Osteoblast (primary cell): ENCODE data around the gene CLEC18A. TPM values are rescaled to one million over a fixed set of nuclear protein-coding genes. Genes with fewer than 3 reads are reported as not detected.
A peak's percentile ranks its signal among the peaks of the same experiment; 100 is the strongest.
"Not testable (repeated sequence)": the region's sequence is repeated elsewhere in the genome, so short reads cannot be mapped to it uniquely, and the experiment has no call there.

Experiments used
- DNase-seq: peaks from one replicate; pipeline ENCODE4 v3.0.0; 2011; ENCODE audit warnings: low spot score, mixed read lengths; ENCODE audit not compliant: insufficient read length; ENCODE audit errors: missing footprints
- H2AFZ ChIP-seq: 2 replicates; pipeline ENCODE4 v1.6.0; 2011; ENCODE audit warnings: mild to moderate bottlenecking, low read length
- H3K27ac ChIP-seq: 2 replicates; pipeline ENCODE4 v1.5.1; 2011; ENCODE audit warnings: mild to moderate bottlenecking, low read depth, low read length, moderate library complexity
- H3K27me3 ChIP-seq: 2 replicates; pipeline ENCODE4 v1.6.0; 2012; ENCODE audit warnings: mild to moderate bottlenecking, control low read depth, inconsistent platforms, low read length, moderate library complexity; ENCODE audit not compliant: insufficient read depth
- H3K36me3 ChIP-seq: 2 replicates; pipeline ENCODE4 v1.5.1; 2011; ENCODE audit warnings: mild to moderate bottlenecking, low read length, control low read depth, moderate library complexity; ENCODE audit not compliant: insufficient read depth
- H3K4me1 ChIP-seq: 2 replicates; pipeline ENCODE4 v1.5.1; 2011; ENCODE audit warnings: mild to moderate bottlenecking, low read length, control low read depth, moderate library complexity; ENCODE audit not compliant: insufficient read depth
- H3K4me2 ChIP-seq: 2 replicates; pipeline ENCODE4 v1.6.0; 2011; ENCODE audit warnings: mild to moderate bottlenecking, low read length; ENCODE audit not compliant: insufficient read depth
- H3K4me3 ChIP-seq: fragments of 200-600 bp; sonication (generic); 3 replicates; pipeline ENCODE4 v1.5.1; 2012; ENCODE audit warnings: mild to moderate bottlenecking, low read length, inconsistent platforms; ENCODE audit not compliant: insufficient read depth
- H3K79me2 ChIP-seq: 2 replicates; pipeline ENCODE4 v1.6.0; 2012; ENCODE audit warnings: mild to moderate bottlenecking, low read length, control low read depth, inconsistent platforms; ENCODE audit not compliant: insufficient read depth
- H3K9me3 ChIP-seq: 2 replicates; pipeline ENCODE4 v1.5.1; 2011; ENCODE audit warnings: low read depth, low read length, control low read depth
- H4K20me1 ChIP-seq: 2 replicates; pipeline ENCODE4 v1.6.0; 2012; ENCODE audit warnings: mild to moderate bottlenecking, low read length, control low read depth; ENCODE audit not compliant: insufficient read depth
- total RNA-seq: library from RNA; depleted of rRNA; stranded (reverse); fragments of >200 nt; gene quantifications from 2 replicates; pipeline ENCODE4 v1.2.3, GENCODE V29; 2012

CLEC18A gene
- total RNA-seq, 1 donor = 1.1 TPM

GRCh38 chr16:69972120-69972519 is 21.0 kb downstream of the CLEC18A start:
- not testable (repeated sequence) for H3K36me3 ChIP-seq, H3K9me3 ChIP-seq, H2AFZ ChIP-seq, H3K4me3 ChIP-seq, H3K79me2 ChIP-seq, H3K4me2 ChIP-seq, H3K4me1 ChIP-seq, H3K27ac ChIP-seq, H3K27me3 ChIP-seq, H4K20me1 ChIP-seq, DNase-seq

GRCh38 chr16:69972935-69973334 is 21.8 kb downstream of the CLEC18A start:
- not testable (repeated sequence) for DNase-seq, H3K36me3 ChIP-seq, H3K4me2 ChIP-seq, H4K20me1 ChIP-seq, H3K27me3 ChIP-seq, H3K4me3 ChIP-seq, H3K9me3 ChIP-seq, H3K27ac ChIP-seq, H3K4me1 ChIP-seq, H2AFZ ChIP-seq, H3K79me2 ChIP-seq

GRCh38 chr16:69985196-69985595 is 34.1 kb downstream of the CLEC18A start:
- H3K27ac ChIP-seq, H3K4me1 ChIP-seq, DNase-seq, H3K4me2 ChIP-seq, H3K4me3 ChIP-seq, H3K79me2 ChIP-seq, H3K9me3 ChIP-seq, H3K36me3 ChIP-seq, H2AFZ ChIP-seq, H3K27me3 ChIP-seq, H4K20me1 ChIP-seq: not testable (repeated sequence)

- H3K9me3 ChIP-seq = not testable (repeated sequence)
Measured at GRCh38 chr16:69997956-69998355, 46.8 kb downstream of the CLEC18A start.

GRCh38 chr16:69999801-70000200 is 48.7 kb downstream of the CLEC18A start:
- not testable (repeated sequence) for H3K27ac ChIP-seq, DNase-seq

More at GRCh38 chr16:69997956-69998355, 46.8 kb downstream of the CLEC18A start:
- not testable (repeated sequence) for H3K4me2 ChIP-seq, H4K20me1 ChIP-seq, H3K4me3 ChIP-seq, H3K4me1 ChIP-seq, H3K27me3 ChIP-seq, H3K79me2 ChIP-seq, H2AFZ ChIP-seq
- Histone ChIP-seq H3K27ac (peak overlapping the region; percentile 23), H3K36me3 (peaks cover 12% of the 10 kb centered on the region)
- DNase-seq = peak; percentile 21

GRCh38 chr16:70003511-70003910 is 52.4 kb downstream of the CLEC18A start:
- not testable (repeated sequence) for H3K4me3 ChIP-seq, H3K4me2 ChIP-seq, H3K4me1 ChIP-seq, H3K9me3 ChIP-seq, H2AFZ ChIP-seq, DNase-seq, H3K79me2 ChIP-seq, H3K36me3 ChIP-seq, H3K27me3 ChIP-seq, H4K20me1 ChIP-seq, H3K27ac ChIP-seq

More at GRCh38 chr16:69999801-70000200, 48.7 kb downstream of the CLEC18A start:
- not testable (repeated sequence) for H3K36me3 ChIP-seq, H2AFZ ChIP-seq, H3K79me2 ChIP-seq, H3K27me3 ChIP-seq, H3K9me3 ChIP-seq, H3K4me3 ChIP-seq, H3K4me1 ChIP-seq, H3K4me2 ChIP-seq, H4K20me1 ChIP-seq

- H3K79me2 ChIP-seq, H2AFZ ChIP-seq, H3K4me1 ChIP-seq, H3K4me2 ChIP-seq, H3K27me3 ChIP-seq, H3K4me3 ChIP-seq, H3K36me3 ChIP-seq, DNase-seq, H3K9me3 ChIP-seq, H3K27ac ChIP-seq, H4K20me1 ChIP-seq: not testable (repeated sequence)
Measured at GRCh38 chr16:70008604-70009003, 57.5 kb downstream of the CLEC18A start.

- not testable (repeated sequence) for H3K4me3 ChIP-seq, H3K9me3 ChIP-seq, H3K36me3 ChIP-seq, H4K20me1 ChIP-seq, H3K4me1 ChIP-seq, H3K27me3 ChIP-seq, H2AFZ ChIP-seq, H3K27ac ChIP-seq, H3K4me2 ChIP-seq, DNase-seq, H3K79me2 ChIP-seq
Measured at GRCh38 chr16:70010615-70011014, 59.5 kb downstream of the CLEC18A start.

GRCh38 chr16:70011120-70011519 is 60.0 kb downstream of the CLEC18A start:
- H3K4me3 ChIP-seq, H3K27me3 ChIP-seq, H3K4me2 ChIP-seq, H2AFZ ChIP-seq, DNase-seq, H4K20me1 ChIP-seq, H3K4me1 ChIP-seq, H3K79me2 ChIP-seq, H3K36me3 ChIP-seq, H3K9me3 ChIP-seq, H3K27ac ChIP-seq: not testable (repeated sequence)
